HepG2 (cell line): ENCODE measurements around the gene CARHSP1. TPM values are rescaled to one million over a fixed set of nuclear protein-coding genes. Genes with fewer than 3 reads are reported as not detected.

Experiments used
- GABPB1 ChIP-seq: IDR thresholded peaks from 2 replicates; pipeline ENCODE4 v1.6.1; 2016; ENCODE audit warnings: mild to moderate bottlenecking, missing genetic modification reagents, moderate library complexity, missing compliant biosample characterization
- KMT2A ChIP-seq: sonication (generic); formaldehyde crosslinking; IDR thresholded peaks from 2 replicates; pipeline ENCODE4 v1.4.0; 2020; ENCODE audit warnings: missing genetic modification reagents
- MTF2 ChIP-seq: sonication (generic); formaldehyde crosslinking; IDR thresholded peaks from 2 replicates; pipeline ENCODE4 v1.5.0; 2020; ENCODE audit warnings: missing genetic modification reagents, borderline replicate concordance
- NR2F6 ChIP-seq, 2 experiments: IDR thresholded peaks; 2 replicates each; pipeline ENCODE4 v1.6.1; 2016; ENCODE audit warnings: antibody characterized with exemption in 1 of 2, mild to moderate bottlenecking in 1 of 2
- PLRG1 ChIP-seq: fragments of 450-650 bp; conservative IDR thresholded peaks from 2 replicates; pipeline ENCODE4 v1.6.1; 2016
- SALL1 ChIP-seq: sonication (generic); formaldehyde crosslinking; IDR thresholded peaks from 2 replicates; pipeline ENCODE4 v1.8.0; 2022; ENCODE audit warnings: mild to moderate bottlenecking, missing genetic modification reagents
- SOX13 ChIP-seq, 3 experiments: fragments of 450-650 bp in 1 of 3; sonication (generic) in 1 of 3; formaldehyde crosslinking in 1 of 3; IDR thresholded peaks in 2 of 3; conservative IDR thresholded peaks in 1 of 3; 2 replicates each; pipeline versions ENCODE4 v1.5.0 to v1.6.1; 2016 to 2020; ENCODE audit warnings: antibody characterized with exemption in 1 of 3, mild to moderate bottlenecking in 1 of 3, missing compliant biosample characterization in 1 of 3, missing genetic modification reagents in 1 of 3, moderate library complexity in 1 of 3
- WIZ ChIP-seq: sonication (generic); formaldehyde crosslinking; IDR thresholded peaks from 2 replicates; pipeline ENCODE4 v1.5.1; 2020; ENCODE audit warnings: mild to moderate bottlenecking, missing genetic modification reagents
- ZMAT3 ChIP-seq: sonication (generic); formaldehyde crosslinking; conservative IDR thresholded peaks from 2 replicates; pipeline ENCODE4 v1.7.0; 2021; ENCODE audit warnings: missing genetic modification reagents
- ZNF616 ChIP-seq: sonication (generic); formaldehyde crosslinking; IDR thresholded peaks from 2 replicates; pipeline ENCODE4 v1.5.0; 2020; ENCODE audit warnings: low read depth, mild to moderate bottlenecking, missing genetic modification reagents
- ZNF761 ChIP-seq: sonication (generic); formaldehyde crosslinking; conservative IDR thresholded peaks from 2 replicates; pipeline ENCODE4 v1.4.0; 2020; ENCODE audit warnings: mild to moderate bottlenecking, missing genetic modification reagents
- polyA plus RNA-seq, 8 experiments: library from polyadenylated mRNA; depleted of rRNA in 3 of 8; stranded (reverse) in 7 of 8; unstranded in 1 of 8; fragments of >200 nt; fragmentation: Illumina TruSeq in 4 of 8; extraction: Trizol in 4 of 8; gene quantifications; 2 replicates each; pipeline versions ENCODE4 v1.2.1 to v1.2.3, GENCODE V29; 2011 to 2016; ENCODE audit warnings: low read depth in 4 of 8, missing spikeins in 1 of 8, mixed read lengths in 1 of 8; ENCODE audit not compliant: insufficient read depth in 1 of 8
- total RNA-seq, 5 experiments: library from RNA; depleted of rRNA; stranded (reverse); fragments of >200 nt; fragmentation: Illumina TruSeq; extraction: Trizol; gene quantifications; 2 replicates each; pipeline ENCODE4 v1.2.3, GENCODE V29; 2016; ENCODE audit warnings: low read depth in 1 of 5
- TF ChIP-seq, protein P1 (sequence below): sonication (generic); formaldehyde crosslinking; IDR thresholded peaks from 2 replicates; pipeline ENCODE4 v1.4.0; 2020; ENCODE audit warnings: mild to moderate bottlenecking, missing genetic modification reagents
- TF ChIP-seq, protein P2 (sequence below): sonication (generic); formaldehyde crosslinking; IDR thresholded peaks from 2 replicates; pipeline ENCODE4 v1.5.1; 2020; ENCODE audit warnings: mild to moderate bottlenecking, missing genetic modification reagents, borderline replicate concordance
- TF ChIP-seq, protein P3 (sequence below): sonication (generic); formaldehyde crosslinking; IDR thresholded peaks from 2 replicates; pipeline ENCODE4 v1.4.0; 2020; ENCODE audit warnings: missing genetic modification reagents, mild to moderate bottlenecking, borderline replicate concordance
- TF ChIP-seq, protein P4 (sequence below): sonication (generic); formaldehyde crosslinking; IDR thresholded peaks from 2 replicates; pipeline ENCODE4 v1.8.0; 2022; ENCODE audit warnings: missing genetic modification reagents, low read depth, mild to moderate bottlenecking, borderline replicate concordance
- TF ChIP-seq, protein P5 (sequence below): sonication (generic); formaldehyde crosslinking; IDR thresholded peaks from 2 replicates; pipeline ENCODE4 v1.4.0; 2020; ENCODE audit warnings: missing genetic modification reagents

CARHSP1 gene
- total and polyA plus RNA-seq, 2 of the 13 experiments (the other 11 are each of a cell fraction or from before 2014, with no cell fraction given) = 173 to 345 TPM

DNA sequence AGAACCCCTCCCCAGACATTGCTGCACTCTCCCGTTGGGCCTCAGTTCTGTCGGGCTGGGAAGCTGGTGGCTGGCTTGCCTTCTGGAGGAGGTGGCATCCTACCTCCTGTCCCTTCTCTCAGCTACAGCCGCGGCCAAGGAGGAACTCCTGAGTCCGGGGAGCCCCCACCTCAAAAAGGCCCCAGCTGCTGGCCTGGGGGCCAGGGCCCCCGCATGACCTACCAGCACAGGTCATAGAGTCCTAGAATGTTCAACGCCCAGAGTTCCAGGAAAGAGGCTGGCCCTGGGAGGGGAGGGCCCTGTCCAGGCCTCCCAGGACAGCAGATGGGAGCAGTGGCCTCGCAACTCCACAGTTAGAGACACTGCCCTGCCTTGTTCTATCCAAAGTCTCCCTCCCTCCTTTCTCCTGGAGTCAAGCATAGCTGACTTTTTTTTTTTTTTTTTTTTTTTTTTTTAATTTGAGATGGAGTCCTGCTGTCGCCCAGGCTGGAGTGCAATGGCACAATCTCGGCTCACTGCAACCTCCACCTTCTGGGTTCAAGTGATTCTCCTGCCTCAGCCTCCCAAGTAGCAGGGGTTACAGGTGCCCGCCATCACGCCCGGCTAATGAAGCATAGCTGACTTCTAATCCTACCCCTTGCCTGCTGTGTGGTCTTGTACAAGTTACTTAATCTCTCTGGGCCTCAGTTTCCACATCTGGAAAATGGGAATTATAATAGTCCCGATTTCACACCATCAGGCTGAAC lies 7.1 kb downstream of the CARHSP1 start (continued):
- TF ChIP-seq, protein P1, sequence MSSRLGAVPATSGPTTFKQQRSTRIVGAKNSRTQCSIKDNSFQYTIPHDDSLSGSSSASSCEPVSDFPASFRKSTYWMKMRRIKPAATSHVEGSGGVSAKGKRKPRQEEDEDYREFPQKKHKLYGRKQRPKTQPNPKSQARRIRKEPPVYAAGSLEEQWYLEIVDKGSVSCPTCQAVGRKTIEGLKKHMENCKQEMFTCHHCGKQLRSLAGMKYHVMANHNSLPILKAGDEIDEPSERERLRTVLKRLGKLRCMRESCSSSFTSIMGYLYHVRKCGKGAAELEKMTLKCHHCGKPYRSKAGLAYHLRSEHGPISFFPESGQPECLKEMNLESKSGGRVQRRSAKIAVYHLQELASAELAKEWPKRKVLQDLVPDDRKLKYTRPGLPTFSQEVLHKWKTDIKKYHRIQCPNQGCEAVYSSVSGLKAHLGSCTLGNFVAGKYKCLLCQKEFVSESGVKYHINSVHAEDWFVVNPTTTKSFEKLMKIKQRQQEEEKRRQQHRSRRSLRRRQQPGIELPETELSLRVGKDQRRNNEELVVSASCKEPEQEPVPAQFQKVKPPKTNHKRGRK = no peak
- TF ChIP-seq SOX13 (IDR thresholded peaks at IDR 0.05) (no peak), SOX13 (CRISPR knock-in tag; conservative IDR thresholded peaks at IDR 0.05 in 1 of 2, IDR thresholded peaks at IDR 0.05 in 1 of 2) (peak in 1 of 2 experiments; percentile 36; a peak in 1 of 4 replicates), ZMAT3 (peak; percentile 51; the same call in 1 of the 2 replicates), NR2F6 (IDR thresholded peaks at IDR 0.05) (peak; percentile 65), NR2F6 (CRISPR knock-in tag; IDR thresholded peaks at IDR 0.05) (peak; percentile 78), GABPB1 (no peak; the same call in 1 of the 2 replicates), SALL1 (CRISPR knock-in tag) (no peak; the same call in 1 of the 2 replicates), ZNF761 (CRISPR knock-in tag) (peak; percentile 74; the same call in 1 of the 2 replicates), MTF2 (CRISPR knock-in tag) (no peak), PLRG1 (no peak), ZNF616 (CRISPR knock-in tag) (no peak), KMT2A (CRISPR knock-in tag) (peak; percentile 17; the same call in 1 of the 2 replicates), WIZ (CRISPR knock-in tag) (no peak)
- TF ChIP-seq, protein P2, sequence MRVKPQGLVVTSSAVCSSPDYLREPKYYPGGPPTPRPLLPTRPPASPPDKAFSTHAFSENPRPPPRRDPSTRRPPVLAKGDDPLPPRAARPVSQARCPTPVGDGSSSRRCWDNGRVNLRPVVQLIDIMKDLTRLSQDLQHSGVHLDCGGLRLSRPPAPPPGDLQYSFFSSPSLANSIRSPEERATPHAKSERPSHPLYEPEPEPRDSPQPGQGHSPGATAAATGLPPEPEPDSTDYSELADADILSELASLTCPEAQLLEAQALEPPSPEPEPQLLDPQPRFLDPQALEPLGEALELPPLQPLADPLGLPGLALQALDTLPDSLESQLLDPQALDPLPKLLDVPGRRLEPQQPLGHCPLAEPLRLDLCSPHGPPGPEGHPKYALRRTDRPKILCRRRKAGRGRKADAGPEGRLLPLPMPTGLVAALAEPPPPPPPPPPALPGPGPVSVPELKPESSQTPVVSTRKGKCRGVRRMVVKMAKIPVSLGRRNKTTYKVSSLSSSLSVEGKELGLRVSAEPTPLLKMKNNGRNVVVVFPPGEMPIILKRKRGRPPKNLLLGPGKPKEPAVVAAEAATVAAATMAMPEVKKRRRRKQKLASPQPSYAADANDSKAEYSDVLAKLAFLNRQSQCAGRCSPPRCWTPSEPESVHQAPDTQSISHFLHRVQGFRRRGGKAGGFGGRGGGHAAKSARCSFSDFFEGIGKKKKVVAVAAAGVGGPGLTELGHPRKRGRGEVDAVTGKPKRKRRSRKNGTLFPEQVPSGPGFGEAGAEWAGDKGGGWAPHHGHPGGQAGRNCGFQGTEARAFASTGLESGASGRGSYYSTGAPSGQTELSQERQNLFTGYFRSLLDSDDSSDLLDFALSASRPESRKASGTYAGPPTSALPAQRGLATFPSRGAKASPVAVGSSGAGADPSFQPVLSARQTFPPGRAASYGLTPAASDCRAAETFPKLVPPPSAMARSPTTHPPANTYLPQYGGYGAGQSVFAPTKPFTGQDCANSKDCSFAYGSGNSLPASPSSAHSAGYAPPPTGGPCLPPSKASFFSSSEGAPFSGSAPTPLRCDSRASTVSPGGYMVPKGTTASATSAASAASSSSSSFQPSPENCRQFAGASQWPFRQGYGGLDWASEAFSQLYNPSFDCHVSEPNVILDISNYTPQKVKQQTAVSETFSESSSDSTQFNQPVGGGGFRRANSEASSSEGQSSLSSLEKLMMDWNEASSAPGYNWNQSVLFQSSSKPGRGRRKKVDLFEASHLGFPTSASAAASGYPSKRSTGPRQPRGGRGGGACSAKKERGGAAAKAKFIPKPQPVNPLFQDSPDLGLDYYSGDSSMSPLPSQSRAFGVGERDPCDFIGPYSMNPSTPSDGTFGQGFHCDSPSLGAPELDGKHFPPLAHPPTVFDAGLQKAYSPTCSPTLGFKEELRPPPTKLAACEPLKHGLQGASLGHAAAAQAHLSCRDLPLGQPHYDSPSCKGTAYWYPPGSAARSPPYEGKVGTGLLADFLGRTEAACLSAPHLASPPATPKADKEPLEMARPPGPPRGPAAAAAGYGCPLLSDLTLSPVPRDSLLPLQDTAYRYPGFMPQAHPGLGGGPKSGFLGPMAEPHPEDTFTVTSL (CRISPR knock-in tag) = no peak
- TF ChIP-seq, protein P3, sequence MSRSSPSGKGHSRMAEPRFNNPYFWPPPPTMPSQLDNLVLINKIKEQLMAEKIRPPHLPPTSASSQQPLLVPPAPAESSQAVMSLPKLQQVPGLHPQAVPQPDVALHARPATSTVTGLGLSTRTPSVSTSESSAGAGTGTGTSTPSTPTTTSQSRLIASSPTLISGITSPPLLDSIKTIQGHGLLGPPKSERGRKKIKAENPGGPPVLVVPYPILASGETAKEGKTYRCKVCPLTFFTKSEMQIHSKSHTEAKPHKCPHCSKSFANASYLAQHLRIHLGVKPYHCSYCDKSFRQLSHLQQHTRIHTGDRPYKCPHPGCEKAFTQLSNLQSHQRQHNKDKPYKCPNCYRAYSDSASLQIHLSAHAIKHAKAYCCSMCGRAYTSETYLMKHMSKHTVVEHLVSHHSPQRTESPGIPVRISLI (CRISPR knock-in tag) = peak; percentile 87
- TF ChIP-seq, protein P4, sequence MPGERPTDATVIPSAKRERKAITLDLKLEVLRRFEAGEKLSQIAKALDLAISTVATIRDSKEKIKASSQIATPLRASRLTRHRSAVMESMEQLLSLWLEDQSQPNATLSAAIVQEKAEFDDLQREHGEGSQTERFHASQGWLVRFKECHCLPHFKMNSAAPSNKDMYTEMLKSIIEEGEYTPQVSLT (CRISPR knock-in tag) = no peak
- TF ChIP-seq, protein P5, sequence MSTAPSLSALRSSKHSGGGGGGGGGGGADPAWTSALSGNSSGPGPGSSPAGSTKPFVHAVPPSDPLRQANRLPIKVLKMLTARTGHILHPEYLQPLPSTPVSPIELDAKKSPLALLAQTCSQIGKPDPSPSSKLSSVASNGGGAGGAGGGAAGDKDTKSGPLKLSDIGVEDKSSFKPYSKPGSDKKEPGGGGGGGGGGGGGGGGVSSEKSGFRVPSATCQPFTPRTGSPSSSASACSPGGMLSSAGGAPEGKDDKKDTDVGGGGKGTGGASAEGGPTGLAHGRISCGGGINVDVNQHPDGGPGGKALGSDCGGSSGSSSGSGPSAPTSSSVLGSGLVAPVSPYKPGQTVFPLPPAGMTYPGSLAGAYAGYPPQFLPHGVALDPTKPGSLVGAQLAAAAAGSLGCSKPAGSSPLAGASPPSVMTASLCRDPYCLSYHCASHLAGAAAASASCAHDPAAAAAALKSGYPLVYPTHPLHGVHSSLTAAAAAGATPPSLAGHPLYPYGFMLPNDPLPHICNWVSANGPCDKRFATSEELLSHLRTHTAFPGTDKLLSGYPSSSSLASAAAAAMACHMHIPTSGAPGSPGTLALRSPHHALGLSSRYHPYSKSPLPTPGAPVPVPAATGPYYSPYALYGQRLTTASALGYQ = no peak
